KMS-11 (cell line): ENCODE results near the gene GLB1L2.

ENCODE experiments used
- H2AFZ ChIP-seq: fragments of 200-600 bp; sonication (generic); 2 replicates; pipeline ENCODE4 v1.6.1; 2016; ENCODE audit warnings: antibody characterized with exemption, mixed run types, low read depth
- H3K27ac ChIP-seq: fragments of 200-600 bp; sonication (generic); 2 replicates; pipeline ENCODE4 v1.6.1; 2016; ENCODE audit warnings: mild to moderate bottlenecking, mixed run types
- H3K27me3 ChIP-seq: fragments of 200-600 bp; sonication (generic); 2 replicates; pipeline ENCODE4 v1.6.1; 2017; ENCODE audit warnings: mild to moderate bottlenecking, low read depth, mixed run types, moderate library complexity; ENCODE audit not compliant: insufficient read depth
- H3K36me3 ChIP-seq: fragments of 200-600 bp; sonication (generic); 2 replicates; pipeline ENCODE4 v1.6.1; 2017; ENCODE audit warnings: mild to moderate bottlenecking, mixed run types; ENCODE audit not compliant: insufficient read depth
- H3K4me1 ChIP-seq: fragments of 200-600 bp; sonication (generic); 2 replicates; pipeline ENCODE4 v1.6.1; 2016; ENCODE audit warnings: mild to moderate bottlenecking, low read depth, mixed run types; ENCODE audit not compliant: poor library complexity, severe bottlenecking
- H3K4me2 ChIP-seq: fragments of 200-600 bp; sonication (generic); 2 replicates; pipeline ENCODE4 v1.7.0; 2016; ENCODE audit warnings: mild to moderate bottlenecking, mixed run types
- H3K4me3 ChIP-seq: fragments of 200-600 bp; sonication (generic); IDR thresholded peaks from 2 replicates; pipeline ENCODE4 v1.6.1; 2017; ENCODE audit warnings: low read depth, low read length, mixed read lengths; ENCODE audit not compliant: insufficient read depth
- H3K79me2 ChIP-seq: fragments of 200-600 bp; sonication (generic); 2 replicates; pipeline ENCODE4 v1.6.1; 2016; ENCODE audit warnings: low read depth, mixed run types; ENCODE audit not compliant: insufficient read depth
- H3K9ac ChIP-seq: fragments of 200-600 bp; sonication (generic); 2 replicates; pipeline ENCODE4 v1.6.1; 2016; ENCODE audit warnings: mild to moderate bottlenecking, mixed run types
- H4K20me1 ChIP-seq: fragments of 200-600 bp; sonication (generic); 2 replicates; pipeline ENCODE4 v1.6.1; 2016; ENCODE audit warnings: mild to moderate bottlenecking, mixed run types; ENCODE audit not compliant: insufficient read depth
- TF ChIP-seq, protein P1 (sequence below): fragments of 200-600 bp; sonication (generic); conservative IDR thresholded peaks from 2 replicates; pipeline ENCODE4 v1.6.1; 2017; ENCODE audit warnings: low read depth, mild to moderate bottlenecking, antibody characterized with exemption, low read length, moderate library complexity, mixed read lengths

Gene GLB1L2

GRCh38 chr11:134393638-134394037, 61.9 kb downstream of the GLB1L2 start:
- H4K20me1 ChIP-seq, result no peaks in the 10 kb centered on the region
- no peaks in the 10 kb centered on the region for H3K36me3 ChIP-seq
- H3K27me3 ChIP-seq, result no peaks in the 10 kb centered on the region
- TF ChIP-seq, protein P1, sequence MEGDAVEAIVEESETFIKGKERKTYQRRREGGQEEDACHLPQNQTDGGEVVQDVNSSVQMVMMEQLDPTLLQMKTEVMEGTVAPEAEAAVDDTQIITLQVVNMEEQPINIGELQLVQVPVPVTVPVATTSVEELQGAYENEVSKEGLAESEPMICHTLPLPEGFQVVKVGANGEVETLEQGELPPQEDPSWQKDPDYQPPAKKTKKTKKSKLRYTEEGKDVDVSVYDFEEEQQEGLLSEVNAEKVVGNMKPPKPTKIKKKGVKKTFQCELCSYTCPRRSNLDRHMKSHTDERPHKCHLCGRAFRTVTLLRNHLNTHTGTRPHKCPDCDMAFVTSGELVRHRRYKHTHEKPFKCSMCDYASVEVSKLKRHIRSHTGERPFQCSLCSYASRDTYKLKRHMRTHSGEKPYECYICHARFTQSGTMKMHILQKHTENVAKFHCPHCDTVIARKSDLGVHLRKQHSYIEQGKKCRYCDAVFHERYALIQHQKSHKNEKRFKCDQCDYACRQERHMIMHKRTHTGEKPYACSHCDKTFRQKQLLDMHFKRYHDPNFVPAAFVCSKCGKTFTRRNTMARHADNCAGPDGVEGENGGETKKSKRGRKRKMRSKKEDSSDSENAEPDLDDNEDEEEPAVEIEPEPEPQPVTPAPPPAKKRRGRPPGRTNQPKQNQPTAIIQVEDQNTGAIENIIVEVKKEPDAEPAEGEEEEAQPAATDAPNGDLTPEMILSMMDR, result no peak
- H3K79me2 ChIP-seq, result no peaks in the 10 kb centered on the region
- H3K4me2 ChIP-seq, result no peak overlapping the region
- no peak overlapping the region for H3K9ac ChIP-seq
- H3K4me1 ChIP-seq, result no peaks in the 10 kb centered on the region
- no peak overlapping the region for H3K4me3 ChIP-seq
- H3K27ac ChIP-seq, result no peak overlapping the region
- no peak overlapping the region for H2AFZ ChIP-seq

- H3K4me3 ChIP-seq, result no peak overlapping the region
- no peak overlapping the region for H2AFZ ChIP-seq
- H3K4me1 ChIP-seq, result no peaks in the 10 kb centered on the region
- H3K27ac ChIP-seq, result no peak overlapping the region
- no peaks in the 10 kb centered on the region for H3K36me3 ChIP-seq
- H3K27me3 ChIP-seq, result no peaks in the 10 kb centered on the region
- H3K4me2 ChIP-seq, result no peak overlapping the region
- no peak overlapping the region for H3K9ac ChIP-seq
- H3K79me2 ChIP-seq, result no peaks in the 10 kb centered on the region
- no peaks in the 10 kb centered on the region for H4K20me1 ChIP-seq
- TF ChIP-seq, protein P1, result no peak
These were observed 62.5 kb downstream of the GLB1L2 start for GRCh38 chr11:134394311-134394710.

GRCh38 chr11:134395002-134395401, 63.2 kb downstream of the GLB1L2 start:
- Histone ChIP-seq H3K36me3 (no peaks in the 10 kb centered on the region), H3K79me2 (no peaks in the 10 kb centered on the region), H3K4me2 (no peak overlapping the region), H4K20me1 (no peaks in the 10 kb centered on the region), H3K27ac (no peak overlapping the region), H3K9ac (no peak overlapping the region), H2AFZ (no peak overlapping the region), H3K4me3 (no peak overlapping the region), H3K27me3 (no peaks in the 10 kb centered on the region), H3K4me1 (no peaks in the 10 kb centered on the region)
- TF ChIP-seq, protein P1, result no peak

- no peak overlapping the region for H3K27ac ChIP-seq
- H3K79me2 ChIP-seq, result no peaks in the 10 kb centered on the region
- no peaks in the 10 kb centered on the region for H3K4me1 ChIP-seq
- no peaks in the 10 kb centered on the region for H3K27me3 ChIP-seq
- H2AFZ ChIP-seq, result no peak overlapping the region
- H4K20me1 ChIP-seq, result no peaks in the 10 kb centered on the region
- no peak overlapping the region for H3K9ac ChIP-seq
- TF ChIP-seq, protein P1, result no peak
- H3K36me3 ChIP-seq, result no peaks in the 10 kb centered on the region
- H3K4me2 ChIP-seq, result no peak overlapping the region
- H3K4me3 ChIP-seq, result no peak overlapping the region
These were observed 65.7 kb downstream of the GLB1L2 start for GRCh38 chr11:134397304-134398078.
